HG03280 (cell line): ENCODE results near the gene GOLGA6L22.
"Not testable (repeated sequence)": the region's sequence is repeated elsewhere in the genome, so short reads cannot be mapped to it uniquely, and the experiment has no call there.

ENCODE experiments used
- ATAC-seq: cut with Tn5 transposase; IDR thresholded peaks from one replicate; pipeline ENCODE4 v1.9.1; 2021; ENCODE audit warnings: mild to moderate bottlenecking, moderate library complexity; ENCODE audit not compliant: unreplicated experiment

The GOLGA6L22 gene

GRCh38 chr15:22458603-22459002 is at the start of gene GOLGA6L22:
Gene GOLGA6L22, plus strand, starts transcription at chr15:22458903. Its CDS starts 91 bp downstream, at chr15:22458994.
- ATAC-seq = not testable (repeated sequence)

DNA sequence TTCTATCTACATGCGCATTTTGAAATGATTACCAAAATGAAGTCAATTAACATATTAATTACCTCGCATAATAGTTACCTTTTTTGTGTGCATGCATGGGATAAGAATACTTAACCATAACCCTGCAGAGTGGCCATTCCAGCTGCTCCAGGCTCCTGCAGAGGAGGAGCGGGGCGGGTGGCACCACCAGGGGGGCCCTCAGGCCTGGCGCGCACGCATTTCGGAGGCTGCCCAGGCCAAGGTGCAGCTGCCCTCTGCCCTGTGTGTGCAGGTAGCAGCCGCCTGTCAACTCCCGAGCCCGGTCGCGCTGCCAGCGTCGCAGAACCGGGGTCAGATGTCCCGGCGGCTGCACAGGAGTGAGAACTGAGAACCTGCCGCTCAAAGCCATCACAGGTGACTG is 41.4 kb upstream of the GOLGA6L22 start:
- ATAC-seq = not testable (repeated sequence)

- not testable (repeated sequence) for ATAC-seq
These were observed 40.9 kb upstream of the GOLGA6L22 start for GRCh38 chr15:22417795-22418194.

DNA sequence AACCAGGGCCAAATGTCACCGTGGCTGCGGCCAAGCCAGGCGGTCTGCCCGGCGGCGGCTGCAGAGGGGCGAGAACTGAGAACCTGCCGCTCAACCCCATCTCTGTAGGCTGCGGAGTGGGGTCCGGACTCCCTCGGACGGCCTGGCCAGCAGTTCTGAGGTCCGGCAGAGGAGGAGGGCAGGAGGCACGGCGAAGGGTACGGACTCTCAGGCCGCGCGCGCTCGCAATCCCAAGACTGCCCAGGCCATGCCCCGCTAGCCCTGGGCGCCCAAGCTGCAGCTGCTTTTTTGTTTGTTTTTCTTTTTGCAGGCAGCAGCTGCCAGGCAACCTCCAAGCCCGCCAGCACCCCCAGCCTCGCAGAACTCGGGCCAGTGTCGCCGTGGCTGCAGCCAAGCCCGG is 40.5 kb upstream of the GOLGA6L22 start:
- not testable (repeated sequence) for ATAC-seq

DNA sequence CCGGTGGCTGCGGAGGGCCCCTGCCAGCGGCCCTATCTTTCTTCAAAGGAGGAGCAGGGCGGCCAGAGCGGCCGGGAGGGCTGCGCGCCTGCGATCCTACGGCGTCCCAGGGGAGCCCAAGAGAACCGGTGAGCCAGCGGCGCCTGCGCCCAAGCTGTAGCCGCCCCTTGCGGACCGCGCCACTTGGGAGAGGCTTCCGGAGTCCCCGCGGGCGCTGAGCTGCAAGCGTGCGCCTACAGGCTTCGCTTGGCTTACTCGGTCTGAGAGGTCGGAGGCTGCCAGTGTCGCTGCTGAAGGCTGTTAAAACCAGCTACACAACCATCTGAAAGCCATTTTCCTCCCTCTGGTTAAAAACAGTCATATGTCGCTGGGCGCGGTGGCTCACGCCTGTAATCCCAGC is 40.0 kb upstream of the GOLGA6L22 start:
- not testable (repeated sequence) for ATAC-seq

DNA sequence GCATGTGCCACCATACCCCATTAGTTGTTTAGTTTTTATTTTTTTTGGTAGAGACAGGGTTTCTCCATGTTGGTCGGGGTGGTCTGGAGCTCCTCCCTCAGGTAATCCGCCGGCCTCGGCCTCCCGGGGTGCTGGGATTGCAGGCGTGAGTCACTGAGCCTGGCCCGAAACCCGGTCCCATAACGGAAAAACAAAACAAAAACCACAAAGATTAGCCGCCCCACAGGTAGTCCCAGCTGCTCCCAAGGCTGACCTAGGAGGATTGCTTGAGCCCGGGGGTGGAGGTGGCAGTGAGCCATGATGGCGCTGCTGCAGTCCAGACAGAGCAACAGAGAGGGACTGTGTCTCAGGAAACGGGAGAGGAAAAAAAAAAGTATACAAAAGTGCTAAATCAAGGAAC is 38.4 kb upstream of the GOLGA6L22 start:
- ATAC-seq = not testable (repeated sequence)

DNA sequence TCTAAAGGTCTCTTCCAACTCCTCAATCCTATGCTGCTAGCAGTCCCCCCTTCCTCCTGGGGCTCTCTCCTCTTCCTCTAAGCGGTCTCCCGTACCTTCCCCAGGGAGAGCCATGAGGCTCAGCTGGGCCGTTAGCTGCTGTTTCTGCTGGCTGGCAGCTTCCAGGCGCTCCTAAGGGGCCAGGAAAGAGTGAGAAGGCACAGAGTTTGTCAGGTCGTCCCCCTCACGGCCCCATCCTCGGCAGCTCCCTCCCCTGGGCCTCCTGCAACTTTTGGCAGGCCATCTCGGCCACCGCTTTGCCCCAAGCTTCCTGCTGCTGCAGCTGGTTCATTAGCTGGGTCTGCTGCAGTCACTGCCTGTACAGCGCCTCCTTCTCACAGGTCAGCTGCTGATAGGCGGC is 29.3 kb upstream of the GOLGA6L22 start:
- not testable (repeated sequence) for ATAC-seq

DNA sequence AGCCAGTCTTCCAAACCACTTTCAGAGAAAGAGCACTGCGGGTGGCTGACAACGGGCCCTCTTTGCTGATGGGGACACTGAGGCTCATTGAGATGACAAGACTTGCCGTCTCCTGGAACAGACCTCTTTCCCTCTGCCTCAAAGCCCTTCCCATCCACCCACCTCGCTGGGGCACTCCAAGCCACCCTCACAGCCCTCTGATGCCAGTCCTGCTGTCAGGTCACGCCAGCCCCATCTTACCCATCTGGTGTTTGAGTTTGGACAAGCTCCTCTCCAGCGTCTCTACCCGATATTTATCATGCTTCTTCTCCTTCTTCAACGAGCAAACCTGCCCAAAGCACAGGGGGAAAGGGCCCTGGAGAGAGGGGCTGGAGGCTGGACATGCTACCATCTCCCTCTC is 27.0 kb upstream of the GOLGA6L22 start:
- not testable (repeated sequence) for ATAC-seq

DNA sequence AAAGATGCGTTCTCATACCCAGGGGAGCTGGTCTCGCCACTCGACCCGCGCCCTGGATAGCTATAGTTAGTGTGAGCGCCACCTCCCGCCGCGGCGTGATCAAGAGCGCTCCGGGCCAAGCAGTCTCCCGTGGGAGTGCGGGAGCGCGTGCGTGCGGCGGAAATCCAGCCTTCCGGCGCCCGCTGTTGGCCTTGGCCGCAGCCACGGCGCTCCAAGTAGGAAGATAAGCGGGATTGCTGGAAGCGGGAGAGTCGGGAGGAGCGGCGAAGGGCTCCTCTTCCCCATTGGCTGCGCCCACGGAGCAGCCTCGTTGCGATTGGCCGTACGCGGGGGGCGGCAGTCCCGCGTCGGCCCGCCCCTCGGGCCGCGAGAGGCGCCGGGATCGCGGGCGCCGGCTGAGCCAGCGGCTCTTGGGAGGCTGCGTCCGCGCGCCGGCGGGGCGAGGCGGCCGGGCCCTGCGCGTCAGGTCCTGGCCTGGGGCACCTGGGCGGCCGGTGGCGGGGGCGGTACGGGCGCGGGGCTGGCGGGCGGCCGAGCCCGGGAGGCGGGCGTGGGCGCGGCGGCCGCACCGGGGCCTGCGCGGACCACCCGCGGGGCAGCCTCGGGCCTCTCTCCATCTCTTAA is 35.9 kb downstream of the GOLGA6L22 start:
- not testable (repeated sequence) for ATAC-seq

DNA sequence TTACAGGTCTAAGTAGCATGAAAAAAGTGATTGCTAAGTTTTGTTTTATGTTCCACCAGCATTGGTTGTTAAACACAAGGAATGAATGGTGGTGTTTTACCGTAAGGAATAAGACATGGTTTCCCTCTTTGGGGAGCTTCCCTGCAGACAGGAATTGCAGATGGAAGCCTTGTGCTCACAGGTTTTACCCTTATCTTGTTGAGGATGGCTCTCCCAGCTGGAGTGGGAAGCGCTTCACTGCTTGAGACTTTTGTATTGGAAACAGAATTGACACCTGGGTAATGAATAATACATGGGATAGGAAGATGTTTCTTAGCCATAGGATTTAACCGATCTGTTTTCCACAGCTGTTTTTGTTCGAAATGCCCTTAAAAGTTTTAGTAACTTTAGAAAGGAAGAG is 38.5 kb downstream of the GOLGA6L22 start:
- ATAC-seq = not testable (repeated sequence)

DNA sequence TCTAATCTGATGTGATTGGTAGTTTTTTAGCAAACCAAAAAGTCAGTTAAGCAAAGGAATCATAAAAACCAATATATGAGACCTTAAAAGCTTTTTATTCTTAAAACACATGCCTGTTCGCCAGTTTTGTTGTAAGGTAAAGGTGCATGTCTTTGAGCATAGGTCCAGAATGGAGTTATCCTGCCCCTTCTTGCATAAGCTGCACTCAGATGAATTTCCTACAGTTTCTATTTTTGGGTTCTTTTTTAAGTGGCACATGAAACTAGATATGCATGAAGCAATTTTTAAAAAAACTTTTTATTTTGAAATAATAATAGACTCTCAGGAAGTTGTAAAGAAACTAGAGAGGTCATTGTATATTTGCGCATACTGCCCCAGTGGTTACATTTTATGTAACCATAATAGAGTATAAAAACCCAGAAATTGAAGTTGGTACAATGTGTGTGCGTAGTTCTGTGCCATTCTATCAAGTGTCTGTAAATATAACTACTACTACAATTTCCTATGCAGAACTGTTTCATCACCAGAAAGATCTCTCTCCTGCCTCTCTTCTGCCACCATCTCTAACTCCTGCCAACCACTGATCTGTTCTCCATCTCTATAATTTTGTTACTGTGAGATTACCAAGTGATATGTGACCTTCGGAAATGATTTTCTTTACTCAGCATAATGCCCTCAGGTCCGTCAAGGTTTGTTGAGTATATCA is 39.7 kb downstream of the GOLGA6L22 start:
- ATAC-seq = not testable (repeated sequence)

DNA sequence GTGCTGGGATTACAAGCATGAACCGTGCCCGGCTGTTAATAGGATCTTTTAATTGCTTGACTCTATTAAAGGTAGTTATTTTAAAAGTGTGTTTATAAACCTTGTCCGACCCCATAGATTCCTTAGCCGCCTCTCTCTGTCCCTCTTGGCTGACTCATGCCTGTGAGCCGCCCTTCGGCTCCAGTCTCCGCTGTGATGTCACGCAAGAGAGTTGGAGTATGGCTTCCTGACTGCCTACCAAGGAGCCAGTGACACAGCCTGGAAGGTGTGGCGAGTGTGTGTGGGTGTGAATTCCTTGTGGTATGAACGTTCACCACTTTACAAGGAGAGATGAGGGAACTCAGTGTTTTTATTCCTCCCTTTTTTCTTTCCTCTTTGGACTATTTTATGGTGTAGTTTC is 43.6 kb downstream of the GOLGA6L22 start:
- not testable (repeated sequence) for ATAC-seq

DNA sequence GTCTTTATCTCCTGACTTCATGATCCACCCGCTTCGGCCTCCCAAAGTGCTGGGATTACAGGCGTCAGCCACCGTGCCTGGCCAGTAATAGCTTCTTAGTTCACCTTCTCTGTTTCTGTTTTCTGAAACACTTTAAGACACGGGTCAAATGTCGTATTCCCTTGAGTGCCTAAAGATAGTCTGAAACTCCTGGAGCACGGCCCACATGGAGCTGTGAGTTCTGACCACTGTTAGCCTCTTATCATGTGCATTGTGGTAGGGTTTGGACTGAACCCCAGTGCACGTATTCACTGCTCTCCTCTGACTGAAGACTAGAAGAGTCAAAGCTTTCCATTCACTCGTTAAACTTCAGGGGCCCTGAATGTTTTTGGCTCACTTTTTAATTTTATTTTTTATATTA is 48.3 kb downstream of the GOLGA6L22 start:
- not testable (repeated sequence) for ATAC-seq

GRCh38 chr15:22516140-22516539 is 57.4 kb downstream of the GOLGA6L22 start:
- ATAC-seq = not testable (repeated sequence)
